Globus pallidus (tissue), 1 donor: ENCODE data around the gene PRIM2.
"Not testable (repeated sequence)": the region's sequence is repeated elsewhere in the genome, so short reads cannot be mapped to it uniquely, and the experiment has no call there.

Experiments used
- DNase-seq: peaks from one replicate; pipeline ENCODE4 v3.0.0-alpha.2; 2015; ENCODE audit warnings: low spot score

PRIM2 gene

GRCh38 chr6:57505251-57505650 lies 187.8 kb downstream of the PRIM2 start:
- DNase-seq: not testable (repeated sequence)

- not testable (repeated sequence) for DNase-seq
Observed at GRCh38 chr6:57510390-57510789, 193.0 kb downstream of the PRIM2 start.

- DNase-seq: not testable (repeated sequence)
Observed at GRCh38 chr6:57515171-57515570, 197.7 kb downstream of the PRIM2 start.

- DNase-seq: not testable (repeated sequence)
Observed at GRCh38 chr6:57515845-57516244, 198.4 kb downstream of the PRIM2 start.

- not testable (repeated sequence) for DNase-seq
Observed at GRCh38 chr6:57516776-57517175, 199.3 kb downstream of the PRIM2 start.

GRCh38 chr6:57519198-57519597 lies 201.8 kb downstream of the PRIM2 start:
- DNase-seq: not testable (repeated sequence)

GRCh38 chr6:57521085-57521484 lies 203.7 kb downstream of the PRIM2 start:
- not testable (repeated sequence) for DNase-seq

- not testable (repeated sequence) for DNase-seq
Observed at GRCh38 chr6:57523221-57523620, 205.8 kb downstream of the PRIM2 start.

GRCh38 chr6:57529755-57530154 lies 212.3 kb downstream of the PRIM2 start:
- not testable (repeated sequence) for DNase-seq

- not testable (repeated sequence) for DNase-seq
Observed at GRCh38 chr6:57532660-57533059, 215.2 kb downstream of the PRIM2 start.

- DNase-seq: not testable (repeated sequence)
Observed at GRCh38 chr6:57535121-57535520, 217.7 kb downstream of the PRIM2 start.

- DNase-seq: peak; percentile 23
Observed at GRCh38 chr6:57535994-57536393, 218.6 kb downstream of the PRIM2 start.

- DNase-seq: not testable (repeated sequence)
Observed at GRCh38 chr6:57537916-57538315, 220.5 kb downstream of the PRIM2 start.

- DNase-seq: not testable (repeated sequence)
Observed at GRCh38 chr6:57551961-57552360, 234.5 kb downstream of the PRIM2 start.

- DNase-seq: not testable (repeated sequence)
Observed at GRCh38 chr6:57557855-57558254, 240.4 kb downstream of the PRIM2 start.

- DNase-seq: not testable (repeated sequence)
Observed at GRCh38 chr6:57559170-57559569, 241.7 kb downstream of the PRIM2 start.

- not testable (repeated sequence) for DNase-seq
Observed at GRCh38 chr6:57562233-57562632, 244.8 kb downstream of the PRIM2 start.

GRCh38 chr6:57572119-57572518 lies 254.7 kb downstream of the PRIM2 start:
- not testable (repeated sequence) for DNase-seq

- DNase-seq: not testable (repeated sequence)
Observed at GRCh38 chr6:57572844-57573243, 255.4 kb downstream of the PRIM2 start.

- DNase-seq: not testable (repeated sequence)
Observed at GRCh38 chr6:57577023-57577422, 259.6 kb downstream of the PRIM2 start.

GRCh38 chr6:57579489-57579888 lies 262.1 kb downstream of the PRIM2 start:
- DNase-seq: not testable (repeated sequence)

GRCh38 chr6:57581586-57581985 lies 264.2 kb downstream of the PRIM2 start:
- DNase-seq: not testable (repeated sequence)

- not testable (repeated sequence) for DNase-seq
Observed at GRCh38 chr6:57601105-57601504, 283.7 kb downstream of the PRIM2 start.

- DNase-seq: not testable (repeated sequence)
Observed at GRCh38 chr6:57605303-57605702, 287.9 kb downstream of the PRIM2 start.
